ENCODE measurements around the gene NFATC2. TPM values are rescaled to one million over a fixed set of nuclear protein-coding genes. Genes with fewer than 3 reads are reported as not detected.
"Not testable (repeated sequence)": the region's sequence is repeated elsewhere in the genome, so short reads cannot be mapped to it uniquely, and the experiment has no call there.

The NFATC2 gene
- total RNA-seq, 1 donor from 2014 or later: not detected

DNA sequence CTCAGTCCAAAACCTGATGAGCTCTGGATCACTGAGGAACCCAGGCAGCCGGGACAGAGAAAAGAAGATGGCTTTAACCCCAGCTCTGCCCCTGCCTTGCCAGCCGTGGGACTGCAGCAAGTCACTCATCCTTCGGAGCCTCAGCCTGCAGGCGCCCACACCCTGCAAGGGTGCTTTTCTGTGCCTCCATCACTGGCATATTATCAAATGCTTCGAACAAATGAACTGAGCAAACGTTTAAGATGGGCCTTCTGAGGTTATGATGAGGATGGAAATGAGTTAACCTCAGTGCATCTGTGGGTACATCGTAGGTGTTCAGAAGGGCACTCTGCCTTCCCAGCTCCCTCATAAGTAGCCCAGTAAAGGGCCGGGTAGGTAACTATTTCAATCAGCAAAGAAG is 79.0 kb downstream of the NFATC2 start:
- TF ChIP-seq, protein P1, sequence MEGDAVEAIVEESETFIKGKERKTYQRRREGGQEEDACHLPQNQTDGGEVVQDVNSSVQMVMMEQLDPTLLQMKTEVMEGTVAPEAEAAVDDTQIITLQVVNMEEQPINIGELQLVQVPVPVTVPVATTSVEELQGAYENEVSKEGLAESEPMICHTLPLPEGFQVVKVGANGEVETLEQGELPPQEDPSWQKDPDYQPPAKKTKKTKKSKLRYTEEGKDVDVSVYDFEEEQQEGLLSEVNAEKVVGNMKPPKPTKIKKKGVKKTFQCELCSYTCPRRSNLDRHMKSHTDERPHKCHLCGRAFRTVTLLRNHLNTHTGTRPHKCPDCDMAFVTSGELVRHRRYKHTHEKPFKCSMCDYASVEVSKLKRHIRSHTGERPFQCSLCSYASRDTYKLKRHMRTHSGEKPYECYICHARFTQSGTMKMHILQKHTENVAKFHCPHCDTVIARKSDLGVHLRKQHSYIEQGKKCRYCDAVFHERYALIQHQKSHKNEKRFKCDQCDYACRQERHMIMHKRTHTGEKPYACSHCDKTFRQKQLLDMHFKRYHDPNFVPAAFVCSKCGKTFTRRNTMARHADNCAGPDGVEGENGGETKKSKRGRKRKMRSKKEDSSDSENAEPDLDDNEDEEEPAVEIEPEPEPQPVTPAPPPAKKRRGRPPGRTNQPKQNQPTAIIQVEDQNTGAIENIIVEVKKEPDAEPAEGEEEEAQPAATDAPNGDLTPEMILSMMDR (IDR thresholded peaks at IDR 0.05; ENCODE audit: insufficient read depth, low read length, severe bottlenecking): no peak
- no peaks in the 10 kb centered on the region for H3K36me3 ChIP-seq (ENCODE audit: control insufficient read depth, insufficient read depth, low read length)
- FAIRE-seq (no peak), DNase-seq (ENCODE audit: low read depth) (no peak)
- H3K4me3 ChIP-seq (ENCODE audit: low read depth, low read length): no peak overlapping the region
- peaks cover 2% of the 10 kb centered on the region for H3K27me3 ChIP-seq (ENCODE audit: control insufficient read depth, insufficient read depth, low read length)

- Histone ChIP-seq H3K27me3 (ENCODE audit: control insufficient read depth, insufficient read depth, low read length) (no peaks in the 10 kb centered on the region), H3K4me3 (ENCODE audit: low read depth, low read length) (no peak overlapping the region), H3K36me3 (ENCODE audit: control insufficient read depth, insufficient read depth, low read length) (no peaks in the 10 kb centered on the region)
- FAIRE-seq: no peak
- no peak for DNase-seq (ENCODE audit: low read depth)
- TF ChIP-seq, protein P1 (IDR thresholded peaks at IDR 0.05; ENCODE audit: insufficient read depth, low read length, severe bottlenecking): no peak
Measured at GRCh38 chr20:51462566-51463276, 79.8 kb downstream of the NFATC2 start.

- H3K27me3 ChIP-seq (ENCODE audit: control insufficient read depth, insufficient read depth, low read length); FAIRE-seq; H3K36me3 ChIP-seq (ENCODE audit: control insufficient read depth, insufficient read depth, low read length); H3K4me3 ChIP-seq (ENCODE audit: low read depth, low read length); DNase-seq (ENCODE audit: low read depth): not testable (repeated sequence)
Measured at GRCh38 chr20:51461846-51462245, 80.7 kb downstream of the NFATC2 start.

GRCh38 chr20:51461306-51461705 is 81.2 kb downstream of the NFATC2 start:
- FAIRE-seq (no peak), DNase-seq (ENCODE audit: low read depth) (no peak)
- Histone ChIP-seq H3K4me3 (ENCODE audit: low read depth, low read length) (no peak overlapping the region), H3K27me3 (ENCODE audit: control insufficient read depth, insufficient read depth, low read length) (no peaks in the 10 kb centered on the region), H3K36me3 (ENCODE audit: control insufficient read depth, insufficient read depth, low read length) (no peaks in the 10 kb centered on the region)
- TF ChIP-seq, protein P1 (IDR thresholded peaks at IDR 0.05; ENCODE audit: insufficient read depth, low read length, severe bottlenecking): no peak

GRCh38 chr20:51460569-51461265 is 81.8 kb downstream of the NFATC2 start:
- Histone ChIP-seq H3K27me3 (ENCODE audit: control insufficient read depth, insufficient read depth, low read length) (no peaks in the 10 kb centered on the region), H3K4me3 (ENCODE audit: low read depth, low read length) (no peak overlapping the region), H3K36me3 (ENCODE audit: control insufficient read depth, insufficient read depth, low read length) (no peaks in the 10 kb centered on the region)
- TF ChIP-seq, protein P1 (IDR thresholded peaks at IDR 0.05; ENCODE audit: insufficient read depth, low read length, severe bottlenecking): no peak
- DNase-seq (ENCODE audit: low read depth) (no peak), FAIRE-seq (no peak)

DNA sequence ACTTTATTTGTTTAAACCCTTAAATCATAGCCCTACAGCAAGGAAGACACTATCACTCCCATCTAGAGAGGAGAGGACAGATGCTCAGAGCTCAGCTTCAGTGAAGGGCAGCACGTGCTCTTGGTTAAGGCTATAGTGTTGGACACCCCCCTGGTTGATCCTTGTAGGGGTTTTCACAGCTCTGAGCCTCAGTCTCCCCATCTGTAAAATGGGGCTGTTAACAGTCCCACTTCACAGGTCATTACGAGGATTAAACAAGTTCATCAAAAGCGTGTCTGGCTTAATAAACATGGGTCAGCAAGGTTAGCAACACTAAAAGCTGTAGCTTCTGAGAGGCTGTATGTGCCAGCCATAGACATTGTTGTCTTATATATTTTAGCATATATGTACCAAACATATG is 82.4 kb downstream of the NFATC2 start:
- TF ChIP-seq, protein P1 (IDR thresholded peaks at IDR 0.05; ENCODE audit: insufficient read depth, low read length, severe bottlenecking): no peak
- no peak for FAIRE-seq
- no peaks in the 10 kb centered on the region for H3K27me3 ChIP-seq (ENCODE audit: control insufficient read depth, insufficient read depth, low read length)
- no peak overlapping the region for H3K4me3 ChIP-seq (ENCODE audit: low read depth, low read length)
- no peak for DNase-seq (ENCODE audit: low read depth)
- H3K36me3 ChIP-seq (ENCODE audit: control insufficient read depth, insufficient read depth, low read length): no peaks in the 10 kb centered on the region

All from bronchial epithelial cell (primary cell).